H9 (cell line): Measurements from ENCODE around the gene RICTOR. TPM values are rescaled to one million over a fixed set of nuclear protein-coding genes. Genes with fewer than 3 reads are reported as not detected.

Source experiments
- DNase-seq: peaks from one replicate; pipeline ENCODE4 v3.0.0-alpha.2; 2017
- H2AFZ ChIP-seq: one replicate; pipeline ENCODE4 v1.6.1; 2013; ENCODE audit warnings: mild to moderate bottlenecking, low read length, control low read depth, moderate library complexity
- H2AK5ac ChIP-seq: 2 replicates; pipeline ENCODE4 v1.6.1; 2013; ENCODE audit warnings: low read length, control low read depth, mixed read lengths; ENCODE audit not compliant: insufficient read length
- H2BK120ac ChIP-seq: one replicate; pipeline ENCODE4 v1.6.1; 2013; ENCODE audit warnings: low read depth, mild to moderate bottlenecking, low read length, control low read depth, inconsistent platforms; ENCODE audit not compliant: poor library complexity, severe bottlenecking
- H2BK12ac ChIP-seq: 2 replicates; pipeline ENCODE4 v1.6.1; 2013; ENCODE audit warnings: low read length, control low read depth, mixed read lengths, low read depth; ENCODE audit not compliant: insufficient read length
- H2BK15ac ChIP-seq: 2 replicates; pipeline ENCODE4 v1.6.1; 2013; ENCODE audit warnings: low read depth, low read length, control low read depth
- H2BK20ac ChIP-seq: one replicate; pipeline ENCODE4 v1.6.1; 2013; ENCODE audit warnings: low read depth, mild to moderate bottlenecking, low read length, control low read depth, inconsistent platforms; ENCODE audit not compliant: poor library complexity, severe bottlenecking
- H2BK5ac ChIP-seq: 2 replicates; pipeline ENCODE4 v1.6.1; 2013; ENCODE audit warnings: low read length, control low read depth, mixed read lengths; ENCODE audit not compliant: insufficient read length
- H3K14ac ChIP-seq: 2 replicates; pipeline ENCODE4 v1.6.1; 2013; ENCODE audit warnings: low read length, control low read depth; ENCODE audit not compliant: insufficient read depth
- H3K18ac ChIP-seq: 2 replicates; pipeline ENCODE4 v1.6.1; 2013; ENCODE audit warnings: low read depth, mild to moderate bottlenecking, mixed read lengths, low read length, control low read depth; ENCODE audit not compliant: insufficient read length
- H3K23ac ChIP-seq: 2 replicates; pipeline ENCODE4 v1.6.1; 2013; ENCODE audit warnings: low read length, control low read depth, mixed read lengths, low read depth; ENCODE audit not compliant: insufficient read length
- H3K23me2 ChIP-seq: 2 replicates; pipeline ENCODE4 v1.6.1; 2013; ENCODE audit warnings: low read depth, mild to moderate bottlenecking, mixed read lengths, low read length, control low read depth; ENCODE audit not compliant: insufficient read length, poor library complexity, severe bottlenecking
- H3K27ac ChIP-seq: 2 replicates; pipeline ENCODE4 v1.5.1; 2013; ENCODE audit warnings: low read length, control low read depth, mixed read lengths, low read depth; ENCODE audit not compliant: insufficient read length
- H3K27me3 ChIP-seq: 2 replicates; pipeline ENCODE4 v1.6.1; 2013; ENCODE audit warnings: low read length, control low read depth, inconsistent platforms; ENCODE audit not compliant: insufficient read depth
- H3K4ac ChIP-seq: 2 replicates; pipeline ENCODE4 v1.6.1; 2013; ENCODE audit warnings: low read depth, mild to moderate bottlenecking, control low read depth, inconsistent platforms, low read length, moderate library complexity
- H3K4me1 ChIP-seq: 2 replicates; pipeline ENCODE4 v1.6.1; 2013; ENCODE audit warnings: low read length, control low read depth, inconsistent platforms; ENCODE audit not compliant: insufficient read depth
- H3K4me2 ChIP-seq: 2 replicates; pipeline ENCODE4 v1.6.1; 2013; ENCODE audit warnings: low read length, control low read depth, mixed read lengths; ENCODE audit not compliant: insufficient read length, insufficient read depth
- H3K56ac ChIP-seq: 2 replicates; pipeline ENCODE4 v1.6.1; 2013; ENCODE audit warnings: low read depth, mild to moderate bottlenecking, mixed read lengths, low read length, control low read depth; ENCODE audit not compliant: insufficient read length
- H3K79me1 ChIP-seq: 2 replicates; pipeline ENCODE4 v1.6.1; 2013; ENCODE audit warnings: low read depth, mild to moderate bottlenecking, moderate library complexity, low read length, control low read depth, inconsistent platforms; ENCODE audit not compliant: insufficient read depth, poor library complexity, severe bottlenecking
- H3K79me2 ChIP-seq: 2 replicates; pipeline ENCODE4 v1.6.1; 2013; ENCODE audit warnings: low read length, control low read depth, inconsistent platforms; ENCODE audit not compliant: insufficient read depth
- H3K9ac ChIP-seq: 2 replicates; pipeline ENCODE4 v1.6.1; 2013; ENCODE audit warnings: low read length, control low read depth, mixed read lengths; ENCODE audit not compliant: insufficient read length; ENCODE audit errors: extremely low read depth
- H3K9me3 ChIP-seq: one replicate; pipeline ENCODE4 v1.6.1; 2013; ENCODE audit warnings: low read depth, low read length, inconsistent platforms; ENCODE audit not compliant: control insufficient read depth
- H3T11ph ChIP-seq: one replicate; pipeline ENCODE4 v1.6.1; 2013; ENCODE audit warnings: mild to moderate bottlenecking, low read length, control low read depth, inconsistent platforms
- H4K20me1 ChIP-seq: one replicate; pipeline ENCODE4 v1.6.1; 2013; ENCODE audit not compliant: control insufficient read depth, insufficient read length, insufficient read depth
- H4K5ac ChIP-seq: 2 replicates; pipeline ENCODE4 v1.6.1; 2013; ENCODE audit warnings: low read depth, mild to moderate bottlenecking, mixed read lengths, low read length, control low read depth; ENCODE audit not compliant: insufficient read length
- H4K8ac ChIP-seq: replicated peaks from 2 replicates; pipeline ENCODE4 v1.6.1; 2013; ENCODE audit warnings: low read length, control low read depth, mixed read lengths, low read depth; ENCODE audit not compliant: insufficient read length
- H4K91ac ChIP-seq: 2 replicates; pipeline ENCODE4 v1.6.1; 2013; ENCODE audit warnings: low read depth, mild to moderate bottlenecking, moderate library complexity, mixed read lengths, low read length, control low read depth; ENCODE audit not compliant: insufficient read length
- H3K27ac Mint-ChIP-seq, 3 experiments: 2 replicates in 2 of 3; 3 replicates in 1 of 3; pipeline ENCODE4 v1.8.0; 2020 to 2021; ENCODE audit warnings: mixed read lengths in 3 of 3, mild to moderate bottlenecking in 1 of 3, moderate library complexity in 1 of 3
- H3K27me3 Mint-ChIP-seq: 2 replicates; pipeline ENCODE4 v1.8.0; 2021; ENCODE audit warnings: low read depth, mild to moderate bottlenecking, moderate library complexity, mixed read lengths
- H3K36me3 Mint-ChIP-seq, 3 experiments: 2 replicates in 2 of 3; 3 replicates in 1 of 3; pipeline ENCODE4 v1.8.0; 2020 to 2021; ENCODE audit warnings: low read depth in 3 of 3, mixed read lengths in 3 of 3; ENCODE audit not compliant: insufficient read depth in 1 of 3
- H3K4me1 Mint-ChIP-seq, 2 experiments: 2 replicates each; pipeline ENCODE4 v1.8.0; 2020; ENCODE audit warnings: mixed read lengths in 2 of 2
- H3K4me3 Mint-ChIP-seq, 2 experiments: 2 replicates in 1 of 2; 3 replicates in 1 of 2; pipeline ENCODE4 v1.8.0; 2020 to 2021; ENCODE audit warnings: mild to moderate bottlenecking in 2 of 2, mixed read lengths in 2 of 2, moderate library complexity in 1 of 2
- H3K9me3 Mint-ChIP-seq, 2 experiments: 2 replicates in 1 of 2; 3 replicates in 1 of 2; pipeline ENCODE4 v1.8.0; 2020; ENCODE audit warnings: mild to moderate bottlenecking in 2 of 2, mixed read lengths in 2 of 2, moderate library complexity in 1 of 2
- CTCF ChIP-seq: fragments of 200-600 bp; sonication (generic); conservative IDR thresholded peaks from 3 replicates; pipeline ENCODE4 v1.8.0; 2021; ENCODE audit warnings: antibody characterized with exemption, mild to moderate bottlenecking
- WGBS: extraction: QIAGEN DNeasy Blood & Tissue Kit; methylation state at CpG from one replicate; pipeline ENCODE4 v1.1.7; 2013; ENCODE audit warnings: missing lambda C conversion rate, low lambda C conversion rate, mixed read lengths; ENCODE audit not compliant: insufficient read length; ENCODE audit errors: extremely low coverage; 5-methylcytosine and 5-hydroxymethylcytosine counted together
- total RNA-seq: library from RNA; stranded (reverse); gene quantifications from 2 replicates; pipeline ENCODE4 v1.2.1, GENCODE V29; 2021

The RICTOR gene
- total RNA-seq, 1 experiment from 2014 or later = 20.9 TPM

- H3K4me2 ChIP-seq = no peak overlapping the region
- H3K27ac Mint-ChIP-seq = no peak overlapping the region; a peak in 1 of 7 replicates
- no peak overlapping the region for H3K27ac ChIP-seq
- no peak overlapping the region for H2AK5ac ChIP-seq
- H3K4me3 Mint-ChIP-seq = no peak overlapping the region
- H4K20me1 ChIP-seq = no peaks in the 10 kb centered on the region
- no peaks in the 10 kb centered on the region for H3K23me2 ChIP-seq
- no peak overlapping the region for H2BK12ac ChIP-seq
- no peaks in the 10 kb centered on the region for H3K4me1 Mint-ChIP-seq
- H3K79me2 ChIP-seq = no peaks in the 10 kb centered on the region
- no peak overlapping the region for H4K91ac ChIP-seq
- H3K14ac ChIP-seq = no peak overlapping the region
- peaks cover 38 to 42% (median 38%) of the 10 kb centered on the region in 3 experiments for H3K36me3 Mint-ChIP-seq
- H2BK20ac ChIP-seq = no peak overlapping the region
- H3K79me1 ChIP-seq = no peaks in the 10 kb centered on the region
- no peaks in the 10 kb centered on the region for H3K27me3 Mint-ChIP-seq
- no peak overlapping the region for H2AFZ ChIP-seq
- no peak overlapping the region for H3K56ac ChIP-seq
- no CpG with 5 or more reads among the region's 9 CpGs for WGBS
- TF ChIP-seq CTCF = no peak
- H2BK15ac ChIP-seq = no peak overlapping the region
- no peaks in the 10 kb centered on the region for H3K4me1 ChIP-seq
- no peak overlapping the region for H2BK120ac ChIP-seq
- H3K18ac ChIP-seq = no peak overlapping the region
- no peaks in the 10 kb centered on the region for H3K9me3 ChIP-seq
- DNase-seq = no peak
- no peak overlapping the region for H2BK5ac ChIP-seq
- H3K9ac ChIP-seq = no peak overlapping the region
- H3K23ac ChIP-seq = no peak overlapping the region
- no peak overlapping the region for H4K8ac ChIP-seq
- no peak overlapping the region for H3K4ac ChIP-seq
- peaks cover 13 to 15% of the 10 kb centered on the region in 2 experiments for H3K9me3 Mint-ChIP-seq
- H4K5ac ChIP-seq = no peak overlapping the region
- H3T11ph ChIP-seq = no peak overlapping the region
- H3K27me3 ChIP-seq = no peaks in the 10 kb centered on the region
Observed at GRCh38 chr5:38985909-38986452, 88.2 kb downstream of the RICTOR start.
